ENCODE results near the gene ZGPAT.
A peak's percentile ranks its signal among the peaks of the same experiment; 100 is the strongest.

ZGPAT gene

GRCh38 chr20:63691711-63692435 lies 16.0 kb upstream of the ZGPAT start:
- no peak for DNase-seq

GRCh38 chr20:63692436-63693082 lies 15.3 kb upstream of the ZGPAT start:
- DNase-seq, result no peak

GRCh38 chr20:63693083-63693732 lies 14.6 kb upstream of the ZGPAT start:
- DNase-seq, result peak in 2 of 56 donors; percentile 13 to 36

- DNase-seq, result no peak
Observed at GRCh38 chr20:63693733-63694583, 13.9 kb upstream of the ZGPAT start.

- no peak for DNase-seq
Observed at GRCh38 chr20:63694584-63695423, 13.0 kb upstream of the ZGPAT start.

- DNase-seq, result no peak
Observed at GRCh38 chr20:63695424-63696305, 12.2 kb upstream of the ZGPAT start.

- DNase-seq, result no peak
Observed at GRCh38 chr20:63696306-63696627, 11.6 kb upstream of the ZGPAT start.

GRCh38 chr20:63696628-63697356 lies 11.0 kb upstream of the ZGPAT start, which contains the start of gene TNFRSF6B:
Gene TNFRSF6B, plus strand, starts transcription at chr20:63696652. Its CDS starts 116 bp downstream, at chr20:63696768.
- no peak for DNase-seq

- DNase-seq, result no peak
Observed at GRCh38 chr20:63697357-63697867, 10.4 kb upstream of the ZGPAT start.

- DNase-seq, result no peak
Observed at GRCh38 chr20:63697868-63698545, 9.8 kb upstream of the ZGPAT start.

- DNase-seq, result peak in 5 of 56 donors; percentile 12 to 52 (median 32)
Observed at GRCh38 chr20:63698739-63699465, 8.9 kb upstream of the ZGPAT start.

- DNase-seq, result no peak
Observed at GRCh38 chr20:63699466-63700198, 8.2 kb upstream of the ZGPAT start.

GRCh38 chr20:63700199-63701050 lies 7.4 kb upstream of the ZGPAT start:
- no peak for DNase-seq

- no peak for DNase-seq
Observed at GRCh38 chr20:63701051-63701328, 6.8 kb upstream of the ZGPAT start.

- DNase-seq, result no peak
Observed at GRCh38 chr20:63701329-63702035, 6.4 kb upstream of the ZGPAT start.

Data from nucleus accumbens (tissue), 56 donors.